HG03575 (cell line): ENCODE measurements around the gene DHX30.

Source experiments
- ATAC-seq: cut with Tn5 transposase; IDR thresholded peaks from one replicate; pipeline ENCODE4 v1.9.1; 2021; ENCODE audit not compliant: unreplicated experiment, insufficient number of reproducible peaks, low FRiP score; ENCODE audit errors: extremely low read depth

DHX30 gene

GRCh38 chr3:47899495-47900108, 96.7 kb downstream of the DHX30 start:
- ATAC-seq: no peak
